Measurements from ENCODE around the gene THBS3. TPM values are rescaled to one million over a fixed set of nuclear protein-coding genes. Genes with fewer than 3 reads are reported as not detected.

The THBS3 gene
- total RNA-seq, 3 donors from 2014 or later (not counting 1 experiment from before 2014, with no cell fraction given): 16.2 to 19.4 (median 18.6) TPM

DNA sequence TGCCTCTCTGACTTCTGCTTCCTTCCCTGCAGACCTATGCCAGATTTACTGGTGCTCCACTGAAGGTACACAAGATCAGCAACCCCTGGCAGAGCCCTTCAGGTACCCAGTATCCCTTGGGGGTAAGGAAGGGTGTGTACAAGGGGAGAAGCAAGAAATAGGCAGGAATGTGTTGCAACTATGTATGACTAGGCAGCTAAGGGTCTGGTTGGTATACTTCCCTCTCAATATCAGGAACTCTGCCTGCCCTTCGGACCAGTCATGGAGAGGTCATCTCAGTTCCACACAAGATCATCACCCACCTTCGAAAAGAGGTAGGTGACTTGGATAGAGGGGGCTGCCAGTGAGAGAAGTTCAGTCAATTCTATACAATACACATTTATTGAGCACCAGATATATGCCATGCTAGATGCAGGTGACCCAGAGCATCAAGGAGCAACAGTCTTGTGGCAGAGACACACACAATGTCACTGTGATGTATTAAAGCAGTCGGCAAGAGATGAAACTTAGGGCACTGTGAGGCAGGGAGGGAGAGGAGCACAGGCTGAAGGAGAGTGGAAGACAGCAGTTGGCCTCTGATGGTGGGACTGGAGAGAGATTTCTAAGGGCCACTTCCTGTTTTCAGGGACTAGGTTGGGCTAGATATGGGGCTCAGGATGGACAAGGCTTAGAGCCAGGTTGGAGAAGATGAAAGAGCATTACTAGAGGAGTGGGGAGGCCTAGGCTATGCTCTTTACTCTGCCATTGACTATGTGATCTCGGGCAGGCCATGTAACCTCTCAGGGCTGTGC lies 2.8 kb upstream of the THBS3 start:
- no peaks in the 10 kb centered on the region for H3K9me3 ChIP-seq (ENCODE audit: control insufficient read depth, insufficient read depth, low read length)

DNA sequence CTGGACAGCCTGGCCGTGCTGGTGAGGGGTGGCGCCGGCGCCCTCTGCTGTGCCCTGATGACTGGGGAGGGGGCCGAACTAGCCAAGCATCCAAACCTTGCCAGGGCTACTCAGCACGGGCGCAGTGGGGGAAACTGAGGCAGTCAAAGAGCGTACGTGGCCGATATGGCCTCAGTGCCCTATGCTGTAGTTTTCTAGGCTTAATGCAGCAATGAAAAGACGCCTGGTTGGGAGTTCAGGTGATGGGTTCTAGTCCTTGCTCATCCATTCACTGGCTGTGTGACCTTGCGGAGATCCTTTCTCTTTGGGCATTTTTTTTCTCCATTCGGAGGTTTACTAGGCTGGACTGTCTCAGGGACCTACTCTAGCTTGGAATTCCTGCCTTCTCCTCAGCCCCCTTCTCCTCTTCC lies 1.6 kb upstream of the THBS3 start:
- Mint-ChIP-seq H3K4me3 (peak overlapping the region; percentile 94), H3K36me3 (no peaks in the 10 kb centered on the region)
- peak overlapping the region; percentile 81 for H3K4me3 ChIP-seq (ENCODE audit: low read length)

More for the DNA sequence above, 2.8 kb upstream of the THBS3 start:
- ATAC-seq: no peak
- WGBS (ENCODE audit: insufficient coverage): 100% methylated on average over 3 of the region's 4 CpGs
- Mint-ChIP-seq H3K9me3 (no peaks in the 10 kb centered on the region), H3K4me3 (peak overlapping the region; percentile 49), H3K4me1 (peaks cover 25 to 33% of the 10 kb centered on the region in 2 donors), H3K27ac (peak overlapping the region; percentile 92 to 96), H3K36me3 (no peaks in the 10 kb centered on the region), H3K27me3 (ENCODE audit: low read depth in 2 of 2) (no peaks in the 10 kb centered on the region)
- DNase-seq: no peak
- peaks cover 26% of the 10 kb centered on the region for H3K4me1 ChIP-seq (ENCODE audit: control insufficient read depth, insufficient read depth, low read length)
- TF ChIP-seq, protein P1, sequence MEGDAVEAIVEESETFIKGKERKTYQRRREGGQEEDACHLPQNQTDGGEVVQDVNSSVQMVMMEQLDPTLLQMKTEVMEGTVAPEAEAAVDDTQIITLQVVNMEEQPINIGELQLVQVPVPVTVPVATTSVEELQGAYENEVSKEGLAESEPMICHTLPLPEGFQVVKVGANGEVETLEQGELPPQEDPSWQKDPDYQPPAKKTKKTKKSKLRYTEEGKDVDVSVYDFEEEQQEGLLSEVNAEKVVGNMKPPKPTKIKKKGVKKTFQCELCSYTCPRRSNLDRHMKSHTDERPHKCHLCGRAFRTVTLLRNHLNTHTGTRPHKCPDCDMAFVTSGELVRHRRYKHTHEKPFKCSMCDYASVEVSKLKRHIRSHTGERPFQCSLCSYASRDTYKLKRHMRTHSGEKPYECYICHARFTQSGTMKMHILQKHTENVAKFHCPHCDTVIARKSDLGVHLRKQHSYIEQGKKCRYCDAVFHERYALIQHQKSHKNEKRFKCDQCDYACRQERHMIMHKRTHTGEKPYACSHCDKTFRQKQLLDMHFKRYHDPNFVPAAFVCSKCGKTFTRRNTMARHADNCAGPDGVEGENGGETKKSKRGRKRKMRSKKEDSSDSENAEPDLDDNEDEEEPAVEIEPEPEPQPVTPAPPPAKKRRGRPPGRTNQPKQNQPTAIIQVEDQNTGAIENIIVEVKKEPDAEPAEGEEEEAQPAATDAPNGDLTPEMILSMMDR (IDR thresholded peaks at IDR 0.05): no peak
- intact Hi-C loops (cut with micrococcal nuclease): no loop called here
- no peaks in the 10 kb centered on the region for H3K27me3 ChIP-seq (ENCODE audit: control insufficient read depth, insufficient read depth, low read length)
- no peak overlapping the region for H3K4me3 ChIP-seq (ENCODE audit: low read length)
- H3K36me3 ChIP-seq (ENCODE audit: control insufficient read depth, insufficient read depth, low read length): no peaks in the 10 kb centered on the region
- no peak overlapping the region for H3K27ac ChIP-seq (ENCODE audit: low read length)

DNA sequence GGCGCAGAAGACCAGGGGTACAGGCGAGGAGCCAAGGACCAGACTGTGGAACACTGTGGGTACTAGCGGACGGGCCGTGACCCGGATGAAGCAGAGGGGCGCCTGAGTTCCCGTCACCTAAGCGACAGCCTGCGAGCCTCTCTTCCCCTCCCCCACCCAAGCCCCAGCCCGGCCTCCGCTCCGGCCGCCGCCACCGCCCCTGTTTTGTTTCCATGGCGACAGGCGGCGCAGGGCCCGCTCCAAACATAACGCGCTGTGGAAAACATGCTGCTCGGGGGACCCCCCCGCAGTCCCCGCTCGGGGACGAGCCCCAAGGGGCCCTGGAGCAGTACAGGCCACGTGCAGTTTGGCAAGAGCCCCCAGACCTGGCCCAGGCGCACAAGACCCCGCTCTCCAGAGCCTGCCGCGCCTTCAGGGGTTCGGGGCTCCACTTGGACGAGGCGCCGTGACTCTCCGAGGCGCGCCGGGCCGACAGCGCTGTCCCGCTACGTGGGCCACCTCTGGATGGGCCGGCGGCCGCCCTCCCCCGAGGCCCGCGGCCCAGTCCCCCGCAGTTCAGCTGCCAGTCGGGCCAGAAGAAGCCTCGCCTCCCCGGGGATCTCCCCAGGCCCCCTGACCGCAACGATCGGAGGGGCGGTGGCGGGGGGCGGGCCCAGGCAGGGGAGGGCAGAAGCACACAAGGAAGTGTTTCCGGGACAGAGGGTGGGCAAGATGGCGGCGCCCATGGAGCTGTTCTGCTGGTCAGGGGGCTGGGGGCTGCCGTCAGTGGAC lies 1.0 kb upstream of the THBS3 start, which contains the start of gene MTX1:
Gene MTX1 (plus strand): TSS at position 155 of the 771 bp plus-strand sequence. CDS start 110 bp downstream, at position 265.
- Histone ChIP-seq H3K36me3 (ENCODE audit: control insufficient read depth, insufficient read depth, low read length) (no peaks in the 10 kb centered on the region), H3K27me3 (ENCODE audit: control insufficient read depth, insufficient read depth, low read length) (no peaks in the 10 kb centered on the region), H3K27ac (ENCODE audit: low read length) (peak within 1 kb of the TSS; percentile 100), H3K9me3 (ENCODE audit: control insufficient read depth, insufficient read depth, low read length) (no peaks in the 10 kb centered on the region), H3K4me3 (ENCODE audit: low read length) (peak within 1 kb of the TSS; percentile 81), H3K4me1 (ENCODE audit: control insufficient read depth, insufficient read depth, low read length) (peaks cover 26% of the 10 kb centered on the region)
- TF ChIP-seq, protein P1 (IDR thresholded peaks at IDR 0.05): no peak
- Mint-ChIP-seq H3K36me3 (no peaks in the 10 kb centered on the region), H3K4me1 (peaks cover 25 to 33% of the 10 kb centered on the region in 2 donors), H3K9me3 (no peaks in the 10 kb centered on the region), H3K27ac (peak within 1 kb of the TSS; percentile 92 to 96), H3K27me3 (ENCODE audit: low read depth in 2 of 2) (no peaks in the 10 kb centered on the region), H3K4me3 (peak within 1 kb of the TSS; percentile 94)
- peak; percentile 80 to 94 (median 86) for ATAC-seq
- intact Hi-C loops (cut with micrococcal nuclease): loop anchor here (5.0 kb wide), 1 partner anchor 384 kb away; no protein-coding TSS in a partner anchor
- DNase-seq: peak; percentile 88 to 93
- WGBS (ENCODE audit: insufficient coverage): under 1% methylated on average over 64 of the region's 64 CpGs

More for the DNA sequence above, 1.6 kb upstream of the THBS3 start:
- Histone ChIP-seq H3K36me3 (ENCODE audit: control insufficient read depth, insufficient read depth, low read length) (no peaks in the 10 kb centered on the region), H3K27me3 (ENCODE audit: control insufficient read depth, insufficient read depth, low read length) (no peaks in the 10 kb centered on the region), H3K9me3 (ENCODE audit: control insufficient read depth, insufficient read depth, low read length) (no peaks in the 10 kb centered on the region), H3K27ac (ENCODE audit: low read length) (peak overlapping the region; percentile 100), H3K4me1 (ENCODE audit: control insufficient read depth, insufficient read depth, low read length) (peaks cover 26% of the 10 kb centered on the region)
- DNase-seq (no peak), ATAC-seq (no peak)
- H3K27me3 Mint-ChIP-seq (ENCODE audit: low read depth in 2 of 2): no peaks in the 10 kb centered on the region
- H3K9me3 Mint-ChIP-seq: no peaks in the 10 kb centered on the region
- peak overlapping the region; percentile 92 to 96 for H3K27ac Mint-ChIP-seq
- WGBS (ENCODE audit: insufficient coverage): 6% methylated on average over 13 of the region's 13 CpGs
- H3K4me1 Mint-ChIP-seq: peaks cover 25 to 33% of the 10 kb centered on the region in 2 donors
- intact Hi-C loops (cut with micrococcal nuclease): loop anchor here (5.0 kb wide), 1 partner anchor 383 kb away; no protein-coding TSS in a partner anchor
- TF ChIP-seq, protein P1 (IDR thresholded peaks at IDR 0.05): no peak

Data from natural killer cell (primary cell).